Naive B cell (primary cell): ENCODE measurements around the gene WDHD1. TPM values are rescaled to one million over a fixed set of nuclear protein-coding genes. Genes with fewer than 3 reads are reported as not detected.
"Not testable (repeated sequence)": the region's sequence is repeated elsewhere in the genome, so short reads cannot be mapped to it uniquely, and the experiment has no call there.

Experiments used
- ATAC-seq, 2 donors: fragments of 150-1000 bp; cut with Tn5 transposase; 2 replicates each; pipeline ENCODE4 v1.10.0; 2021; ENCODE audit warnings: low read depth in 2 of 2, mild to moderate bottlenecking in 2 of 2, moderate library complexity in 2 of 2
- DNase-seq: peaks from one replicate; pipeline ENCODE4 v3.0.0; 2022
- H3K27ac Mint-ChIP-seq, 6 donors: one replicate each; pipeline ENCODE4 v1.8.0; 2020 to 2022; ENCODE audit warnings: mild to moderate bottlenecking in 6 of 6, mixed read lengths in 6 of 6, moderate library complexity in 5 of 6, inconsistent platforms in 2 of 6
- H3K27me3 Mint-ChIP-seq, 3 donors: one replicate each; pipeline ENCODE4 v1.8.0; 2021 to 2022; ENCODE audit warnings: mixed read lengths in 3 of 3, mild to moderate bottlenecking in 1 of 3
- H3K36me3 Mint-ChIP-seq, 2 donors: one replicate each; pipeline ENCODE4 v1.8.0; 2020 to 2022; ENCODE audit warnings: mixed read lengths in 2 of 2, inconsistent platforms in 1 of 2, mild to moderate bottlenecking in 1 of 2
- H3K4me1 Mint-ChIP-seq, 3 donors: one replicate each; pipeline ENCODE4 v1.8.0; 2020 to 2022; ENCODE audit warnings: mixed read lengths in 3 of 3, inconsistent platforms in 1 of 3, mild to moderate bottlenecking in 1 of 3, moderate library complexity in 1 of 3
- H3K4me3 Mint-ChIP-seq, 8 donors: one replicate each; pipeline ENCODE4 v1.8.0; 2020 to 2022; ENCODE audit warnings: mild to moderate bottlenecking in 8 of 8, mixed read lengths in 8 of 8, moderate library complexity in 8 of 8, inconsistent platforms in 2 of 8
- H3K9me3 Mint-ChIP-seq, 7 donors: one replicate each; pipeline ENCODE4 v1.8.0; 2020 to 2022; ENCODE audit warnings: mixed read lengths in 7 of 7, mild to moderate bottlenecking in 5 of 7, inconsistent platforms in 2 of 7, moderate library complexity in 1 of 7
- polyA plus RNA-seq, 6 donors: library from polyadenylated mRNA; unstranded; fragments of 300-500 nt; fragmentation: Illumina TruSeq; gene quantifications; one replicate each; pipeline ENCODE4 v1.2.3, GENCODE V29; 2021; ENCODE audit warnings: low read depth in 6 of 6

Gene WDHD1
- polyA plus RNA-seq, 6 donors from 2014 or later = 2.5 to 5.4 (median 3.1) TPM; not detected in 1

- Mint-ChIP-seq H3K27ac (peak overlapping the region; percentile 12 to 97 (median 68)), H3K36me3 (peaks cover 0 to 5% of the 10 kb centered on the region in 2 donors), H3K4me3 (peak overlapping the region in 4 of 8 donors; percentile 25 to 93 (median 60)), H3K9me3 (no peaks in the 10 kb centered on the region), H3K4me1 (peaks cover 26 to 54% (median 29%) of the 10 kb centered on the region in 3 donors), H3K27me3 (no peaks in the 10 kb centered on the region)
- DNase-seq (no peak), ATAC-seq (no peak)
Measured at GRCh38 chr14:55054098-55054497, 27.2 kb upstream of the WDHD1 start.

- no peak for DNase-seq
- no peaks in the 10 kb centered on the region for H3K9me3 Mint-ChIP-seq
- peak overlapping the region; percentile 18 to 100 (median 78) for H3K27ac Mint-ChIP-seq
- peak overlapping the region in 7 of 8 donors; percentile 25 to 93 (median 60) for H3K4me3 Mint-ChIP-seq
- peaks cover 26 to 53% (median 29%) of the 10 kb centered on the region in 3 donors for H3K4me1 Mint-ChIP-seq
- H3K36me3 Mint-ChIP-seq = peaks cover 0 to 5% of the 10 kb centered on the region in 2 donors
- no peaks in the 10 kb centered on the region for H3K27me3 Mint-ChIP-seq
- no peak for ATAC-seq
Measured at GRCh38 chr14:55053500-55053899, 26.6 kb upstream of the WDHD1 start.

- ATAC-seq = no peak
- peaks cover 26 to 48% (median 29%) of the 10 kb centered on the region in 3 donors for H3K4me1 Mint-ChIP-seq
- peaks cover 0 to 5% of the 10 kb centered on the region in 2 donors for H3K36me3 Mint-ChIP-seq
- H3K4me3 Mint-ChIP-seq = peak overlapping the region; percentile 83 to 96 (median 92)
- H3K9me3 Mint-ChIP-seq = no peaks in the 10 kb centered on the region
- H3K27me3 Mint-ChIP-seq = no peaks in the 10 kb centered on the region
- no peak for DNase-seq
- peak overlapping the region; percentile 31 to 100 (median 98) for H3K27ac Mint-ChIP-seq
Measured at GRCh38 chr14:55053018-55053417, 26.1 kb upstream of the WDHD1 start.

GRCh38 chr14:55052269-55052930 is 25.5 kb upstream of the WDHD1 start:
- DNase-seq (no peak), ATAC-seq (peak in 1 of 2 donors; percentile 3)
- Mint-ChIP-seq H3K4me3 (peak overlapping the region; percentile 83 to 96 (median 92)), H3K4me1 (peaks cover 26 to 47% (median 29%) of the 10 kb centered on the region in 3 donors), H3K27me3 (no peaks in the 10 kb centered on the region), H3K27ac (peak overlapping the region; percentile 97 to 100 (median 99)), H3K9me3 (no peaks in the 10 kb centered on the region), H3K36me3 (peaks cover 0 to 5% of the 10 kb centered on the region in 2 donors)

- Mint-ChIP-seq H3K27ac (peak within 1 kb of the TSS; percentile 97 to 100 (median 100)), H3K4me1 (peaks cover 26 to 43% (median 29%) of the 10 kb centered on the region in 3 donors)
Measured at GRCh38 chr14:55051423-55052268, 24.7 kb upstream of the WDHD1 start, which contains the start of gene MAPK1IP1L. Gene MAPK1IP1L (plus strand): TSS chr14:55051647. CDS start chr14:55061684, 10,037 bp downstream.

GRCh38 chr14:55051165-55051422 is 24.2 kb upstream of the WDHD1 start:
- Mint-ChIP-seq H3K9me3 (no peaks in the 10 kb centered on the region), H3K4me3 (peak overlapping the region; percentile 83 to 96 (median 92)), H3K36me3 (peaks cover 0 to 5% of the 10 kb centered on the region in 2 donors), H3K27ac (peak overlapping the region; percentile 97 to 100 (median 100)), H3K27me3 (no peaks in the 10 kb centered on the region), H3K4me1 (peaks cover 26 to 38% (median 29%) of the 10 kb centered on the region in 3 donors)
- ATAC-seq (peak; percentile 7 to 8), DNase-seq (no peak)

More at GRCh38 chr14:55051423-55052268, 24.7 kb upstream of the WDHD1 start, which contains the start of gene MAPK1IP1L:
- Mint-ChIP-seq H3K27me3 (no peaks in the 10 kb centered on the region), H3K9me3 (no peaks in the 10 kb centered on the region), H3K36me3 (peaks cover 0 to 5% of the 10 kb centered on the region in 2 donors), H3K4me3 (peak within 1 kb of the TSS; percentile 83 to 96 (median 92))
- ATAC-seq (peak; percentile 82 to 84), DNase-seq (peak; percentile 92)

- DNase-seq (no peak), ATAC-seq (no peak)
- Mint-ChIP-seq H3K9me3 (no peaks in the 10 kb centered on the region), H3K27ac (peak overlapping the region in 1 of 6 donors; percentile 34), H3K4me1 (peaks cover 22 to 25% (median 22%) of the 10 kb centered on the region in 3 donors), H3K4me3 (no peak overlapping the region), H3K36me3 (peaks cover 0 to 4% of the 10 kb centered on the region in 2 donors), H3K27me3 (no peaks in the 10 kb centered on the region)
Measured at GRCh38 chr14:55048900-55049436, 22.1 kb upstream of the WDHD1 start.

GRCh38 chr14:55047301-55048053 is 20.6 kb upstream of the WDHD1 start:
- ATAC-seq = no peak
- Mint-ChIP-seq H3K27ac (no peak overlapping the region), H3K4me3 (no peak overlapping the region)

GRCh38 chr14:55045087-55045486 is 18.2 kb upstream of the WDHD1 start:
- Mint-ChIP-seq H3K27me3 (no peaks in the 10 kb centered on the region), H3K36me3 (peaks cover 7 to 8% of the 10 kb centered on the region in 2 donors), H3K4me1 (peaks cover 0 to 3% (median 0%) of the 10 kb centered on the region in 3 donors)

More at GRCh38 chr14:55047301-55048053, 20.6 kb upstream of the WDHD1 start:
- no peak for DNase-seq
- Mint-ChIP-seq H3K4me1 (peaks cover 8 to 11% (median 11%) of the 10 kb centered on the region in 3 donors), H3K9me3 (no peaks in the 10 kb centered on the region), H3K36me3 (peaks cover 7 to 8% of the 10 kb centered on the region in 2 donors), H3K27me3 (no peaks in the 10 kb centered on the region)

GRCh38 chr14:55043528-55043927 is 16.6 kb upstream of the WDHD1 start:
- Mint-ChIP-seq H3K27me3 (no peaks in the 10 kb centered on the region), H3K36me3 (peaks cover 7 to 12% of the 10 kb centered on the region in 2 donors), H3K27ac (no peak overlapping the region), H3K4me1 (peaks cover 0 to 3% (median 3%) of the 10 kb centered on the region in 3 donors), H3K9me3 (peaks cover 0 to 2% (median 0%) of the 10 kb centered on the region in 7 donors), H3K4me3 (no peak overlapping the region)
- DNase-seq (no peak), ATAC-seq (no peak)

More at GRCh38 chr14:55045087-55045486, 18.2 kb upstream of the WDHD1 start:
- no peak for ATAC-seq
- H3K9me3 Mint-ChIP-seq = no peaks in the 10 kb centered on the region
- H3K4me3 Mint-ChIP-seq = no peak overlapping the region
- DNase-seq = no peak
- no peak overlapping the region for H3K27ac Mint-ChIP-seq

- ATAC-seq = no peak
- Mint-ChIP-seq H3K27me3 (no peaks in the 10 kb centered on the region), H3K36me3 (peaks cover under 1 to 17% of the 10 kb centered on the region in 2 donors), H3K4me1 (peaks cover 0 to 6% (median 5%) of the 10 kb centered on the region in 3 donors), H3K27ac (no peak overlapping the region), H3K9me3 (peaks cover 0 to 5% (median 0%) of the 10 kb centered on the region in 7 donors), H3K4me3 (no peak overlapping the region)
- no peak for DNase-seq
Measured at GRCh38 chr14:55038708-55039107, 11.8 kb upstream of the WDHD1 start.

GRCh38 chr14:55037995-55038394 is 11.1 kb upstream of the WDHD1 start:
- H3K4me3 Mint-ChIP-seq, H3K4me1 Mint-ChIP-seq, H3K27ac Mint-ChIP-seq, H3K27me3 Mint-ChIP-seq, DNase-seq, H3K9me3 Mint-ChIP-seq, ATAC-seq: not testable (repeated sequence)
- peaks cover 0 to 14% of the 10 kb centered on the region in 2 donors for H3K36me3 Mint-ChIP-seq
